IPS-20b (cell line): ENCODE data around the gene SMAD2.
"Not testable (repeated sequence)": the region's sequence is repeated elsewhere in the genome, so short reads cannot be mapped to it uniquely, and the experiment has no call there.

ENCODE experiments used
- H3K27ac ChIP-seq: one replicate; pipeline ENCODE4 v1.5.1; 2013; ENCODE audit warnings: low read length
- H3K27me3 ChIP-seq: 2 replicates; pipeline ENCODE4 v1.6.1; 2013; ENCODE audit warnings: mild to moderate bottlenecking, low read length, inconsistent platforms; ENCODE audit not compliant: insufficient read depth
- H3K36me3 ChIP-seq: 2 replicates; pipeline ENCODE4 v1.6.1; 2013; ENCODE audit warnings: low read depth, mild to moderate bottlenecking, inconsistent platforms, low read length, moderate library complexity; ENCODE audit not compliant: insufficient read depth
- H3K4me1 ChIP-seq: 2 replicates; pipeline ENCODE4 v1.6.1; 2013; ENCODE audit warnings: mild to moderate bottlenecking, control low read depth, inconsistent platforms, low read length, moderate library complexity; ENCODE audit not compliant: insufficient read depth
- H3K4me3 ChIP-seq: 2 replicates; pipeline ENCODE4 v1.5.1; 2013; ENCODE audit warnings: mild to moderate bottlenecking, low read length, inconsistent platforms
- H3K9ac ChIP-seq: 2 replicates; pipeline ENCODE4 v1.6.1; 2013; ENCODE audit warnings: low read depth, mild to moderate bottlenecking, inconsistent platforms, low read length, moderate library complexity
- H3K9me3 ChIP-seq: 2 replicates; pipeline ENCODE4 v1.6.1; 2013; ENCODE audit warnings: mild to moderate bottlenecking, low read depth, low read length, inconsistent platforms; ENCODE audit not compliant: insufficient read depth

Gene SMAD2

DNA sequence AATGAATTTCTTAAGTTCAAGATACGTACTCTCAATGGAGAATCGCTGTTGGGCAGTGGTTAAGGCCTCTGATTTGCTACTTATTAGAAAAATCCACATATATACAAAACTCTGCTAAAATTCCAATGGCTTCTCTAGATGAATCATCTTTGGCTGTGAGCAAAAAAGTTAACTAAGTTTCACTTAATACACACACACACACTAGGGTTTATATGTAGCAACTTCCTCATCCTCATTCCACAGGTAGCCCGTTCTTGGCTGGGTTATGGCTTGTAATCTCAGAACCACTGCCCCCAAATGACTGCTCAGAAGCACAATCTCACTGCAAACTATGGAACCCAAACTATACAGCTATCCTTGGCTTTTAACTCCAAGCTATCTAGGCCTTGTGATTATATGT is 99.7 kb downstream of the SMAD2 start:
- peaks cover 4% of the 10 kb centered on the region; the same call in 1 of the 2 replicates for H3K4me1 ChIP-seq
- H3K9me3 ChIP-seq = 0 out of 2 replicates have a peak, but pooled peaks cover 4% of the 10 kb centered on the region
- no peak overlapping the region for H3K9ac ChIP-seq
- H3K27ac ChIP-seq = no peak overlapping the region
- peaks cover 61% of the 10 kb centered on the region for H3K36me3 ChIP-seq
- H3K4me3 ChIP-seq = no peak overlapping the region
- no peaks in the 10 kb centered on the region for H3K27me3 ChIP-seq

DNA sequence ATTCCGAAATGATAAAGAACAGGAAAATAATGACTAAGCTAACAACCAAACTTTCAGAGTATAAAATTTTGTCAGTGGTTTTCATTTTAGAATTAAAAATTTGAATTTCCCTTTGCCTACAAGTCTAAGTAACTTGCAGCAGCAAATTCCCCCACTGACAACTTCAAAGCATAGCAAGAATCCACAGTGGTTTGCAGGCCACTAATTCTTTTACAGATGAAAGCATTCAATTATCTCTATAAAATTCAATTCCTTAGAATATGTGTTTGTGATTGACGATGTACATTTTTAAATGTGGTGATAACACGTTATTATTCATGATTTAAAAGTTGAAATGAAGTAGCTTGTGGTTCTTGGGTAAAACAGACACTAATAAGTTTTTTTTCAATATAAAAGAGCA is 100.6 kb downstream of the SMAD2 start:
- no peak overlapping the region for H3K27ac ChIP-seq
- no peaks in the 10 kb centered on the region for H3K27me3 ChIP-seq
- H3K4me1 ChIP-seq = no peaks in the 10 kb centered on the region; the same call in 1 of the 2 replicates
- H3K4me3 ChIP-seq = no peak overlapping the region
- H3K36me3 ChIP-seq = peaks cover 54% of the 10 kb centered on the region
- H3K9me3 ChIP-seq = 0 out of 2 replicates have a peak, but pooled peaks cover 4% of the 10 kb centered on the region
- no peak overlapping the region for H3K9ac ChIP-seq

DNA sequence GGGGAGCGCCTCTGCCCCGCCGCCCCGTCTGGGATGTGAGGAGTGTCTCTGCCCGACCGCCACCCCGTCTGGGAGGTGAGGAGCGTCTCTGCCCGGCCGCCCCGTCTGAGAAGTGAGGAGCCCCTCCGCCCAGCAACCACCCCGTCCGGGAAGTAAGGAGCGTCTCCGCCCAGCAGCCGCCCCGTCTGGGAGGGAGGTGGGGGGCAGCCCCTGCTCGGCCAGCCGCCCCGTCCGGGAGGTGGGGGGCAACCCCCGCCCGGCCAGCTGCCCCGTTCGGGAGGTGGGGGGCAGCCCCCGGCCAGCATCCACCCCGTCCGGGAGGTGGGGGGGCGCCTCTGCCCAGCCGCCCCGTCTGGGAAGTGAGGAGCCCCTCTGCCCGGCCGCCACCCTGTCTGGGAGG is 102.4 kb downstream of the SMAD2 start:
- not testable (repeated sequence) for H3K4me3 ChIP-seq, H3K4me1 ChIP-seq, H3K27ac ChIP-seq, H3K9ac ChIP-seq, H3K9me3 ChIP-seq, H3K27me3 ChIP-seq
- peaks cover 36% of the 10 kb centered on the region for H3K36me3 ChIP-seq

DNA sequence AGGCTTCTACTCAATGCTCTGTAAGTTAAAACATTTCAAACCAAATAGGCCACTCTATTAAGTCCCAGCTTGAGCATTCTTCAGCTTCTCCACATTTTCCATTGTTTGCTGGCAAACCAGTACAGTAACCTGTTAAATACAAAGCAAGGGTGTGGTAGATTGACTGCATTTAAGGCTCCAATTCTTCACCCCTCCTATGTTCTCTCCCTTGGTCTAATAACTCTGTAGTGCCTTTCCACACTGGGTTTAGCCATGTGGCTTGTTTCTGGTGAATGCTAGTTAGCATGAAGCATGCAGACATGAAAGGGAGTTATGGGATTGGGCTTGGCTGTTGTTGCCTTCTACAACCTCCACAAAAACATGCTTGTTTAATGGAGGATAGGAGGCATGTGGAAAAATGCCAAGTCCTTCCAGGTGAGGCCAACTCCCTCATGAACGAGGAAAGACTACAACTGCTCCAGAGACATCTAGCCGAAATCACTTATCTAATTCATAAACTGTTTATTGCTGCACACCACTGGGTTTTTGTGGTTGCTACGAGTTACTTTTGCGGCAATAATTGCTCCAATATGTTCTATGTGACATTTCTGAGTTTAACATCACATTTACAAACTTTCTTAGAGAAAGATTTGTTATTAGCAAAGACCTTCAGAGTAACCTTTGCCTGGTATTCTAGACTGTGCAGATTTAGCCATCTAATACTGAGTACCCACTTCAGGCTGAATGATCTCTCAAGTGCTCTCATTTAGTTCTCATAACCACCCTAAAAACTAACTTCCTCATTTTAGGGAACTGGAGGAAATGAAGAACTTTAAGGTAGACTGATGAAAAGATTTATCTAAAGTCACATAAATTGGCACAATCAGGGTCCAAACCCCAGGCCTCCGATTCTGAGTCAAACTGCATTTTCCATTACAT is 104.0 kb downstream of the SMAD2 start:
- H3K9me3 ChIP-seq = 0 out of 2 replicates have a peak, but pooled peaks cover 4% of the 10 kb centered on the region
- no peaks in the 10 kb centered on the region for H3K4me1 ChIP-seq
- no peak overlapping the region for H3K27ac ChIP-seq
- H3K27me3 ChIP-seq = no peaks in the 10 kb centered on the region
- peaks cover 20% of the 10 kb centered on the region for H3K36me3 ChIP-seq
- no peak overlapping the region for H3K4me3 ChIP-seq
- no peak overlapping the region for H3K9ac ChIP-seq

DNA sequence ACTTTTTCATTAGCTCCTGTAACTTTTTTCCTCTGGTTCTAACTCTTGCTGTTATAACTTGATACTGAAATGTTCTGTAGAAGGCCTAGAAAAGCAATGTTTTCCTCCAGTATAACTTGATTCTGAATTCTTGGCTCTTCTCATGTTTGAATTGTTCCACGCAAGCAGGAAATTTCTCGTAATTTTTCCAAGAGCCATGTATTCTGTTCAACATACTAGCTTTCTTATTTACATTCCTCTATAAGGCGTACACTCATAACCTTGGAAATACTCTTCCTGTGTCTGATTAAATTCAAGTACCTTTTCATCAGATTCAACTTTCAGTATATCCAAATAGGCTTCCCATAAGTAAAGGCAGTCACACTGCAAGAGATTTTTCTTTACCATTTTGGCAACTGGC is 109.1 kb downstream of the SMAD2 start:
- H3K4me3 ChIP-seq = no peak overlapping the region

DNA sequence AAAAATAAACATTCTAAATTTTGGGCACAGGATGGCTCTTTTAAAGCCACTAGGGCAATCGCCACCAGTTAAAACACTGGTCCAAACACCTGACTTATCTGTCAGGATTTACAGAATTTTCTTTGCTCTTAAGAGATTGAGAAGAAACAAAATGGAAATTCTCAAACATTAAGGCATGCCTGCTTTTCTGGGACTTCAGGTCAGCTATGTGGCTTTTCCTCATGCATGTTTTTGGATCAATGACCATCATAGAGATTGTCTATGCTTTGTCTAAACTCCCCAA is 112.7 kb downstream of the SMAD2 start:
- Histone ChIP-seq H3K4me1 (peaks cover 35% of the 10 kb centered on the region; the same call in 1 of the 2 replicates), H3K27ac (peak overlapping the region; percentile 79), H3K4me3 (peak overlapping the region; percentile 47; the same call in 1 of the 2 replicates), H3K36me3 (no peaks in the 10 kb centered on the region), H3K9me3 (no peaks in the 10 kb centered on the region), H3K9ac (peak overlapping the region; percentile 50; the same call in 1 of the 2 replicates), H3K27me3 (no peaks in the 10 kb centered on the region)

More for the DNA sequence above, 109.1 kb downstream of the SMAD2 start:
- Histone ChIP-seq H3K9me3 (no peaks in the 10 kb centered on the region), H3K27me3 (no peaks in the 10 kb centered on the region), H3K27ac (no peak overlapping the region), H3K36me3 (no peaks in the 10 kb centered on the region), H3K4me1 (peaks cover 26% of the 10 kb centered on the region; the same call in 1 of the 2 replicates), H3K9ac (no peak overlapping the region)

DNA sequence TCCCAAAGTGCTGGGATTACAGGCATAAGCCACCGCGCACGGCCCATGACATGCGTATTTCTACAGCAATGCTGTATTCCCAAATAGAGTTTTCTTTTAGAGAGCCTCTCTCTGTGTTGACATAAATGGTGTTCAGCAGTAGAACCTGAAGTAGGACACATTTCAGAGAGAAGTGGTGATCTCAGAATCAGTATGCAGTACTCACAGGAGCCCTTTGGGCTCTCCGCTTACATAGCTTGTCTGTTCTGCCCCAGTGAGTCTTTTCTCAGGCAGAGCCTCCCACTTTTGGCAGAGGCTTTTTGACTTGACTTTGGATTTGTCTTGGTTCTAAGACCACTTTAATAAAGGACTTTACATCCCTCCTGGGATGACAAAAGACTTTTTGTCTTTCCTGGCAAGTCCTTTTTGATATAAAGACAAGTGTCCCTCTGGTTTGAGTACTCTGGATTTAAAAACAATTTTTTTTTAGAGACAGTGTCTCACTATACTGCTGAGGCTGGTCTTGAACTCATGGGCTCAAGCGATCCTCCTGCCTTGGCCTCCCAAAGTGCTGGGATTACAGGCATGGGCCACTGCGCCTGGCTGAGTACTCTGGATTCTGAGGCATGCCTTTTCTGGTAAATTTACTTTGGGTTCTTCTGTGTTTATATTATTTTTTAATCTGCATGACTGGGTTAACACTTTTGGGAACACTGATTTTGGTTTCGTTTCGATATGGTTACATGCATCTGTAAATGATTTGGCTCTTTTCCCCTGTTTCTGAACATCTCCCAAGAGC is 113.3 kb downstream of the SMAD2 start:
- H3K27me3 ChIP-seq = no peaks in the 10 kb centered on the region
- H3K4me1 ChIP-seq = peaks cover 35% of the 10 kb centered on the region; the same call in 1 of the 2 replicates
- 0 out of 2 replicates have a peak overlapping the region, but pooled peaks have one; percentile 47 for H3K4me3 ChIP-seq
- no peaks in the 10 kb centered on the region for H3K9me3 ChIP-seq
- H3K27ac ChIP-seq = peak overlapping the region; percentile 79
- peak overlapping the region; percentile 50; the same call in 1 of the 2 replicates for H3K9ac ChIP-seq
- H3K36me3 ChIP-seq = no peaks in the 10 kb centered on the region

DNA sequence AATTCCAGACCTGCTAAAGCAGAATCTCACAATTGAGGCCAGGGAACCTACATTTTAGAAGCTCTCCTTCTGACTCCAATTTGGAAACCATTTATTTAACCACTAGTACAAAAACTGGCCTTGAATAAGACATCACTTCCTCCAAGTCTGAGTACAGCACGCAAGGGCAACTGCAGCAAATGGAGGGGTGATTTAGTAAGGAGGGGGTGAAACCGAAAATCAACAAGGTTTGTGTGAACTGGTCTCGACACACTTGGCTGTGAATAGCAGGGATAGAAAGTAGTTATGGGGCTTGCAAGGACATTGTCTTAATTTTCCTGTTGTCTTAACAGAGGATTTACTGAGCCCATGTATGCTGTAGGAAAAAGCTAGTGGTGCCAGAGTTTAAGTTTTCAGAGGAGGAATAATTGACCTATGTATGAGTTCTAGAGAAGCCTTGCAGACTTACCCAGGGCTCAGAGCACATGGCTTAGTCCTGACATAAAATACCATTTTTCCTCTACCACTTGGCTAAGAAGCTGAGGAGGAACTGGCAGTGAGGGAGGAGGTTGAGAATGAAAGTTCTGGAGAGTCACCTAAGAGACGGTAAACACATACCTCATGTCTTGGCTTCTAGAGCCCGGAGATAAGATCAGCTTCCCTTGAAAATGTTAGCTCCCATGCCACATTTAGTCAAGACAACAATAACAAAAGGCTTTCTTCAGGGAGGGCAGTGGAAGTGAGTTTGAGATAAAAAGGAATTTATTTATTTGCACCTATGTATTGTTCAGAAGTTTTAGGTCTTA is 114.8 kb downstream of the SMAD2 start:
- Histone ChIP-seq H3K9me3 (no peaks in the 10 kb centered on the region), H3K4me1 (peaks cover 35% of the 10 kb centered on the region; the same call in 1 of the 2 replicates), H3K4me3 (no peak overlapping the region), H3K27ac (peak overlapping the region; percentile 60), H3K27me3 (no peaks in the 10 kb centered on the region), H3K9ac (no peak overlapping the region), H3K36me3 (no peaks in the 10 kb centered on the region)

DNA sequence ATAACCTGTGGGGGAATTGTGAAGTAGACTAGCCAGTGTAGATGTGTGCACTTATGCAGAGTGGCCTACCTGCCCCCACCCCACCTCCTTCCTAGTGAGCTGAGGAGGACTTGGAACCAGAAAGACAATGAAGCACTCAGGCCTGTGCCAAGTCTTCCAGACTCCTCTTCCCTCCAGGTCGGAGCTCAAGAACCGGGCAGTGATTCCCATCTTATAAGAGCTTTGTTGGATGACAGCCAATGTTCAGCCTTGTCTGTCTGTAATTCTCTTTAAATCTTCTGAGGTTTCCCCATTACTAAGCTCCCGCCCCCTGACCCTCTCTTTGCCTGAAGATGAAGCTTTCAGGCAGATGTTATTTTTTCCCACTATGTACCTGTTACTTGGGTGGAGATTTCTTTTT is 121.0 kb downstream of the SMAD2 start:
- Histone ChIP-seq H3K9me3 (no peaks in the 10 kb centered on the region), H3K4me1 (no peaks in the 10 kb centered on the region), H3K27ac (no peak overlapping the region), H3K27me3 (no peaks in the 10 kb centered on the region), H3K9ac (no peak overlapping the region), H3K36me3 (no peaks in the 10 kb centered on the region), H3K4me3 (no peak overlapping the region)

DNA sequence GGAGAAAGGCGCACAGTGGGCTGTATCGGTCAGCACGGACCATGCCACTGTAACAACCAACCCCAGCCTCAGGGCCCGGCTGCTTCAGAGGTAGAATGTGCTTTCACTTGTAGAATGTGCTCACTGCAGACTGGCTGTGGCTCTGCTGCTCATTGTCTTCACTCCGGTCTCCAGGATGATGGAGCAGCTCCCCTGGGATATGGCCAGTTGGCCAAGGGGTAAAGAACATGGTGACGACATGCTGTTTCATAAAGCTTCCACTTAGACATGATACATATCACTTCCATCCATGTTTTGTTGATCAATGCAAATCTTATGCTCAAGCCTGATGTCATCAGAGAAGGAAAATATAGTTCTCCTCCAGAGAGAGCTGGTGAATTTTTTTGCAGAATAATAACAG is 127.7 kb downstream of the SMAD2 start:
- Histone ChIP-seq H3K9ac (no peak overlapping the region), H3K36me3 (no peaks in the 10 kb centered on the region), H3K9me3 (no peaks in the 10 kb centered on the region)

DNA sequence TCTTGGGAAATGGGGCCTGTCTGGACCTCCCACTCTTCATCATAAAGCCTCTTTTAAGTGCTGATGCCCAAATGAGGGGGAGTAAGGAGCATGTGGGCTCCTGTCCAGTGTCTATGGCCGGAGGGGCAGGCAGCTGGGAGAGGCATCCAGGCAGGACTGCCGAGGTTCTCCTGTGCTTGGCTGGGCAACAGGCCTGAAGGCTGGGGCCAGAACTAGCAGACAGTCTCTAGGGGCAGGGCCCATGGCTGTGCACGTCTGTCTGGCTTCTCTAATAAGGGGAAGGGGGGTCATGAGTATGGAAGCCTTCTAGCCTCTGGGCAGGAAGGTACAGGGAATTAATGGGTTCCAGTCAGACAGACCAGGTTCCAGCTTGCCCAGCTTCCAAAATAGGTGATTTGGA is 128.6 kb downstream of the SMAD2 start:
- H3K27ac ChIP-seq = no peak overlapping the region
- H3K9ac ChIP-seq = no peak overlapping the region
- no peaks in the 10 kb centered on the region for H3K27me3 ChIP-seq
- H3K36me3 ChIP-seq = no peaks in the 10 kb centered on the region
- no peak overlapping the region for H3K4me3 ChIP-seq
- H3K9me3 ChIP-seq = no peaks in the 10 kb centered on the region
- H3K4me1 ChIP-seq = no peaks in the 10 kb centered on the region

More for the DNA sequence above, 127.7 kb downstream of the SMAD2 start:
- Histone ChIP-seq H3K4me3 (no peak overlapping the region), H3K4me1 (no peaks in the 10 kb centered on the region), H3K27me3 (no peaks in the 10 kb centered on the region), H3K27ac (no peak overlapping the region)
